MM.1S (cell line): Measurements from ENCODE around the gene ABCC11.

Experiments used
- DNase-seq: peaks from one replicate; pipeline ENCODE4 v3.0.0-alpha.2; 2015
- H2AFZ ChIP-seq: fragments of 300-600 bp; sonication (generic); 2 replicates; pipeline ENCODE4 v1.6.0; 2016; ENCODE audit warnings: antibody characterized with exemption, low read length
- H3F3A ChIP-seq: fragments of 300-600 bp; sonication (generic); 2 replicates; pipeline ENCODE4 v1.6.1; 2016; ENCODE audit warnings: mild to moderate bottlenecking, antibody characterized with exemption, low read length, moderate library complexity, mixed read lengths; ENCODE audit not compliant: insufficient read depth
- H3K27ac ChIP-seq: fragments of 300-600 bp; sonication (generic); 2 replicates; pipeline ENCODE4 v1.5.1; 2016; ENCODE audit warnings: mild to moderate bottlenecking, low read length
- H3K27me3 ChIP-seq: fragments of 300-600 bp; sonication (generic); replicated peaks from 2 replicates; pipeline ENCODE4 v1.6.0; 2016; ENCODE audit warnings: low read length; ENCODE audit not compliant: insufficient read depth
- H3K36me3 ChIP-seq: fragments of 300-600 bp; sonication (generic); replicated peaks from 2 replicates; pipeline ENCODE4 v1.6.1; 2016; ENCODE audit warnings: mild to moderate bottlenecking, low read length, mixed read lengths; ENCODE audit not compliant: insufficient read depth
- H3K4me1 ChIP-seq: fragments of 300-600 bp; sonication (generic); 2 replicates; pipeline ENCODE4 v1.6.1; 2016; ENCODE audit warnings: low read length, mixed read lengths
- H3K4me2 ChIP-seq: fragments of 300-600 bp; sonication (generic); 2 replicates; pipeline ENCODE4 v1.6.0; 2016; ENCODE audit warnings: low read depth, low read length
- H3K4me3 ChIP-seq: fragments of 300-600 bp; sonication (generic); 2 replicates; pipeline ENCODE4 v1.5.1; 2016; ENCODE audit warnings: low read length, mixed read lengths
- H3K79me2 ChIP-seq: fragments of 300-600 bp; sonication (generic); 2 replicates; pipeline ENCODE4 v1.6.1; 2016; ENCODE audit warnings: mixed run types, low read length, mixed read lengths
- H3K9ac ChIP-seq: fragments of 300-600 bp; sonication (generic); 2 replicates; pipeline ENCODE4 v1.6.1; 2016; ENCODE audit warnings: low read length, mixed read lengths
- H3K9me2 ChIP-seq: fragments of 300-600 bp; sonication (generic); replicated peaks from 2 replicates; pipeline ENCODE4 v1.6.1; 2016; ENCODE audit warnings: mild to moderate bottlenecking, low read length, mixed read lengths; ENCODE audit not compliant: insufficient read depth
- H3K9me3 ChIP-seq: fragments of 300-600 bp; sonication (generic); replicated peaks from 2 replicates; pipeline ENCODE4 v1.6.1; 2016; ENCODE audit warnings: mild to moderate bottlenecking, low read length, mixed read lengths; ENCODE audit not compliant: insufficient read depth
- H4K20me1 ChIP-seq: fragments of 300-600 bp; sonication (generic); 2 replicates; pipeline ENCODE4 v1.6.1; 2016; ENCODE audit warnings: mild to moderate bottlenecking, low read length, moderate library complexity, mixed read lengths; ENCODE audit not compliant: insufficient read depth
- CTCF ChIP-seq: fragments of 300-600 bp; sonication (generic); IDR thresholded peaks from 2 replicates; pipeline ENCODE4 v1.5.1; 2016; ENCODE audit warnings: antibody characterized with exemption, low read length, mixed read lengths
- EZH2 ChIP-seq: fragments of 300-600 bp; sonication (generic); optimal IDR thresholded peaks from 2 replicates; pipeline ENCODE3; 2017; ENCODE audit warnings: low read depth, mild to moderate bottlenecking, antibody characterized with exemption, low read length, mixed read lengths
- EZH2phosphoT487 ChIP-seq: fragments of 300-600 bp; sonication (generic); IDR thresholded peaks from 2 replicates; pipeline ENCODE4 v1.6.1; 2018; ENCODE audit warnings: antibody characterized with exemption, low read length

ABCC11 gene

GRCh38 chr16:48261569-48261968 is 14.2 kb upstream of the ABCC11 start:
- no peaks in the 10 kb centered on the region for H3K9me2 ChIP-seq
- peaks cover 4% of the 10 kb centered on the region; the same call in 1 of the 2 replicates for H3K79me2 ChIP-seq
- H3K27me3 ChIP-seq = no peaks in the 10 kb centered on the region
- H3K4me3 ChIP-seq = no peak overlapping the region
- TF ChIP-seq CTCF (no peak), EZH2phosphoT487 (no peak), EZH2 (no peak)
- H3K27ac ChIP-seq = no peak overlapping the region
- H3K4me2 ChIP-seq = no peak overlapping the region
- peaks cover 17% of the 10 kb centered on the region; the same call in 1 of the 2 replicates for H3K36me3 ChIP-seq
- H2AFZ ChIP-seq = no peak overlapping the region
- no peaks in the 10 kb centered on the region; the same call in 1 of the 2 replicates for H4K20me1 ChIP-seq
- H3K9me3 ChIP-seq = no peaks in the 10 kb centered on the region
- H3F3A ChIP-seq = no peaks in the 10 kb centered on the region
- H3K4me1 ChIP-seq = no peaks in the 10 kb centered on the region
- no peak overlapping the region for H3K9ac ChIP-seq
- no peak for DNase-seq

GRCh38 chr16:48256579-48257177 is 9.3 kb upstream of the ABCC11 start:
- Histone ChIP-seq H3K4me3 (no peak overlapping the region), H4K20me1 (no peaks in the 10 kb centered on the region), H3K27me3 (no peaks in the 10 kb centered on the region), H3K9ac (no peak overlapping the region), H2AFZ (no peak overlapping the region), H3K36me3 (peaks cover 25% of the 10 kb centered on the region; the same call in 1 of the 2 replicates), H3K27ac (no peak overlapping the region), H3K9me3 (no peaks in the 10 kb centered on the region), H3K79me2 (peaks cover 33% of the 10 kb centered on the region), H3K9me2 (no peaks in the 10 kb centered on the region), H3K4me1 (no peaks in the 10 kb centered on the region), H3K4me2 (no peak overlapping the region), H3F3A (no peaks in the 10 kb centered on the region)
- TF ChIP-seq EZH2 = no peak
- no peak for TF ChIP-seq EZH2phosphoT487
- TF ChIP-seq CTCF = no peak
- DNase-seq = no peak

GRCh38 chr16:48252013-48252412 is 4.7 kb upstream of the ABCC11 start:
- H3K36me3 ChIP-seq = peaks cover 16% of the 10 kb centered on the region; the same call in 1 of the 2 replicates
- H3K9me2 ChIP-seq = no peaks in the 10 kb centered on the region
- no peaks in the 10 kb centered on the region for H3F3A ChIP-seq
- no peak overlapping the region for H3K4me2 ChIP-seq
- TF ChIP-seq EZH2phosphoT487 (no peak), CTCF (no peak), EZH2 (no peak)
- no peaks in the 10 kb centered on the region for H3K4me1 ChIP-seq
- no peaks in the 10 kb centered on the region for H3K9me3 ChIP-seq
- no peak for DNase-seq
- no peak overlapping the region for H3K4me3 ChIP-seq
- peaks cover 76% of the 10 kb centered on the region for H3K79me2 ChIP-seq
- 0 out of 2 replicates have a peak, but pooled peaks cover 6% of the 10 kb centered on the region for H4K20me1 ChIP-seq
- H2AFZ ChIP-seq = no peak overlapping the region
- no peak overlapping the region for H3K27ac ChIP-seq
- H3K9ac ChIP-seq = no peak overlapping the region
- no peaks in the 10 kb centered on the region for H3K27me3 ChIP-seq
